SKM-1 (cell line): ENCODE measurements around the gene OR4S1.
"Not testable (repeated sequence)": the region's sequence is repeated elsewhere in the genome, so short reads cannot be mapped to it uniquely, and the experiment has no call there.

Experiments used
- DNase-seq: peaks from one replicate; lab custom pipeline; 2025; ENCODE audit not compliant: unreplicated experiment; lab: John Stamatoyannopoulos, UW

OR4S1 gene, protein sequence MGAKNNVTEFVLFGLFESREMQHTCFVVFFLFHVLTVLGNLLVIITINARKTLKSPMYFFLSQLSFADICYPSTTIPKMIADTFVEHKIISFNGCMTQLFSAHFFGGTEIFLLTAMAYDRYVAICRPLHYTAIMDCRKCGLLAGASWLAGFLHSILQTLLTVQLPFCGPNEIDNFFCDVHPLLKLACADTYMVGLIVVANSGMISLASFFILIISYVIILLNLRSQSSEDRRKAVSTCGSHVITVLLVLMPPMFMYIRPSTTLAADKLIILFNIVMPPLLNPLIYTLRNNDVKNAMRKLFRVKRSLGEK

DNA sequence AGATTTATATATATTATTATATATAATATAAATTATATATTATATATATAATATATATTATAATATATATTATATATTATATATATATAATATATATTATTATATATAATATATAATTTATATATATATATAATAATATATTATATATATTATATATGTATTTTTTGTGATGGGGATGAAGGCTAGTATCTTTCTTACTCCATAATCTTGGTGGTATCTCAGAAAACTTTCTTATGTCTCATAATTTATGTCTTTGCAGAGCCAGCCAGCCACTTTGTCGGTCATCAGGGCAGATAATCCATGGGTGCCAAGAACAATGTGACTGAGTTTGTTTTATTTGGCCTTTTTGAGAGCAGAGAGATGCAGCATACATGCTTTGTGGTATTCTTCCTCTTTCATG is at the start of gene OR4S1:
TSS of gene OR4S1 (plus strand) at position 301 of the 400 bp plus-strand sequence. CDS start at position 301, 0 bp downstream.
- DNase-seq, result no peak

DNA sequence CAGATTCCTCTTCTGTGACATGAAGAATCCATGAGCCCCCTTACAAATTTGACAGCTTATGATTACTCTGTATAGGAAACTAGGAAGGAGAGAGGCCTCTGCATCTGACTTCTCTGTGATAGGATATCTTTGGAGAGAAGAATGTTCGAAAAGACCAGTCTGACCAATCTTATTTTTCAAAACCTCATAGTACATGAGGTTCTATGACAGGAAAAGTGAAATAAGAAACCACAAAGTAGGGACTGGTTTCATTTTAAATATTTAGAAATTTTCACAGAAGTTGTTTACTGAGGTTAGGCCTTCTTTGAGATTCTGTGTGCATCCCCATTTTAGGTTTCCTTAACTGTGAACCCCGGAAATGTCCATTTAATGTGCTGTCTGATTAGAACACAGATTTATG is 44.4 kb upstream of the OR4S1 start:
- DNase-seq, result no peak

DNA sequence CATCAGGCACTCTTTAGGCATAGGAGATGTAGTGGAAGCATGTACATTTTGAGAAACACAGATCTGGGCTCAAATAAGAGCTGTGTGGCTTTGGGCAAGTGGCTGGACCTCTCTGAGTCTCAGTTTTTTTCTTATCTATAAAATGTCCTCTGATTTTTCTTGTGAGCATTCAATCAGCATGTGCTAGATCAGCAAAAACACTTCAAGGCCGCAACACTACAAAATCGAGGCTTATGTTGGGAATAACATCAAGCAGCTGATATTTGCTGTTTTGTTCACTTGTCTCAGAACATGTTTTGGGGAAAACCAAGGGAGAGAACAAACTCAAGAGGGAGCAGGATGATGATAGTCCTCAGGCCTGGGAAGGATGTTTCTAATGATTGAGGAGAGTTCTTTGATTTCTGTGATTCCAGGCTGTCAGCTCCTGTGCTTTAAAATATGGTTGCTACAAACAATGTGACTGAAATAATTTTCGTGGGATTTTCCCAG is 42.6 kb upstream of the OR4S1 start, which contains the start of gene OR4X1:
TSS of gene OR4X1 (plus strand) at position 439 of the 489 bp plus-strand sequence. CDS start at position 439, 0 bp downstream.
- no peak for DNase-seq

DNA sequence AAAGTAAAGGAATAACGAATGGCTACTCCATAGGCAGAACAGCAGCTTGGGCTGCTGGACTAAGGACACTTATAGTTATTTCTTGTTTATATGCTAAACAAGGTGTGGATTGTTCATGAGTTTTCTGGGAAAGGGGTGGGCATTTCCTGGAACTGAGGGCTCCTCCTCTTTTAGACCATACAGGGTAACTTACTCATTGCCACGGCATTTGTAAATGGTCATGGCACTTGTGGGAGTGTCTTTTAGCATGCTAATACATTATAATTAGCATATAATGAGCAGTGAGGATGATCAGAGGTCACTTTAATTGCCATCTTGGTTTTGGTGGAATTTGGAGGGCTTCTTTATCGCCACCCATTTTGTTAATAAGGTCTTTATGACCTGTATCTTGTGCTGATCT is 35.4 kb upstream of the OR4S1 start:
- no peak for DNase-seq

DNA sequence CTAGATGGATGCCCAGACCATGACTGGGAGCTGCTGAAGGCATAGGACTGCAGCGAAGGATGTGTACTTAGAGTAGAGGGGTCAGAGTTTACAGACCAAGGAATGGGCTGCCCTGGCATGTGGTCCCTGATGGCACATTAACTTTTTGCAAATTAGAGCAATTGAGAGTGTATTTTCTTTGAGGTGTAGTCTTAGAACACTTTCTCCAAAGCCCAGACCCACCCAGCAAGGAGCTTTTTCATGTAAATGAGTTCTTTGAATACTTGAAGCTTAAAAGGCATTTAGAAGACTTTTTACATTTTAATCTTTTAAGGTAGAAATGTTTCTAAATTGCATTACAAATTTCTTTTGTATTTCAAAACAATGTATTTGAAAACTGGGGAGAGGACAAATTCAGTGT is 33.4 kb upstream of the OR4S1 start:
- no peak for DNase-seq

DNA sequence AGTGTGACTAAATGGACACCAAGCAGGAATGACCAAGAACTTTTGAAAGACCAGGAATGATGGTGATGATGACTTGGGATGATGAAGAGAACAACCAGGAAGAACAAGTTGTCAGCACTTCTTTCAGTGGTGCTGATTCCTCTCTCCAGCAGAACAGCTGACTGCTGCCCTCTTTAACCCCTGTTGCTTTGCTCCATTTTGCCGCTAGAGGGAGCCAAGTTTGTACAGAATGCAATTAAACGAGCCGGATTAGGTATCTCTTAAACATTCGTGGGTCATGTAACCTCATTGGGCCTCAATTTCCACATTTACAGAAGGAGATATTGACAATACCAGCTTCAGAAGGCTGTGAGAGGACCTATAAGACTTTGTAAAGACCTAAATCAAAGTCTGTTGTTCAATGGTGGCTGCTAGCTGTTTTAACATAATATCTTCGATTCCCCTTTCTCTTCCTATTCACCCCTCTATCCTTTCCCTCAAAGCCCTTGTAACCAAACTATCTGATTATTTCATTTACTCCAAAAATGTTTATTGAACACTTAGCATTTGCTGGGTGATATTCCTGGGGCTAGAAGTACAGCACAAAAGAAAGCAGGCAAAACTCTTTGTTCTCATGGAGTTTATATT is 1.9 kb downstream of the OR4S1 start:
- peak; percentile 23 for DNase-seq

DNA sequence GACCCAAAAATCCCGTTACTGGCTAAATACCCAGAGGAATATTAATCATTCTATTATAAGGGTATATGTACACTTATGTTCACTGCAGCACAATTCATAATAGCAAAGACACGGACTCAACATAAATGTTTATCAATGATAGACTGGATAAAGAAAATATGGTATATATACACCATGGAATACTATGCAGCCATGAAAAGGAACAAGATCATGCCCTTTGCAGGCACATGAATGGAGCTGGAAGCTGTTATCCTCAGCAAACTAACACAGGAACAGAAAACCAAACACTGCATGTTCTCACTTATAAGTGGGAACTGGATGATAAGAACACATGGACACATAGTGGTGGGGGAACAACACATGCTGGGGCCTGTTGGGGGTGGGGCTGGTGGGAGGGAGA is 7.6 kb downstream of the OR4S1 start:
- not testable (repeated sequence) for DNase-seq

DNA sequence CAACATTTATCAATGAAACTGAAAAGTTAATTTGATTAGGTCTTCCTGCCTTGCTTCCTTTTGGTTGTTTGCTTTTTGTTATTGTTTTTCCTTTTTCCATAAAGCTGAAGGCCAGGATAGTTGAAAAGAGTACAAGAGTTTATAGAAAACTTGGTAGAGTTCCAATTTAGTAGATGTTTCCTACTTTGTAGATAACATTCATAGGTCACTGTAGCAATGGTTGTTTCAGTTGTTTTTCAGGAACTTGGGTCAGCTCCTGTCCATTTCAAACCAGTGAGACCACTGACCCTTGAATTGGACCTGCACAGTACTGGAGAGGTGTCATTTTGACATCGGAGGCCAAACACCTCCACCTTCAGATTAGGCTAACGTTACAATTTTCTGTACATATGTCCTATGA is 13.8 kb downstream of the OR4S1 start:
- DNase-seq, result not testable (repeated sequence)

DNA sequence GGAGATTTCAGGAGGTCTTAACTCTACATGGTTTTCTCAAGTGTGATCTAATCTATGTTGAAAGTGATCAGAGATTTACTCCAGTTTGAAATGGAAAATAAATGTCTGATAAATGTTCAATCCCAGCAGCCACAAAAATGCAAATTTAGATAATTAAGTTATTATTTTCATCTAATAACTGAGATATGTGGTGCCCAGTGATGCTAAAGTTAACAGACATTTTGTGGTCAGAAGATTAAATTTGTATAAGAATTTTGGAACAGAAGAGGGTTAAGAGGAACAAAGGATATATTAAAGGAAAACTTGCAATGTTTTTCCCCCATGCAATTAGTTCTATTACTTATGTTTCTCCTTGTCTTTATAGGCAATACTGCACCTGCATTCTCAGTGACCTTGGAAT is 18.6 kb downstream of the OR4S1 start, which contains the start of gene OR4C3:
TSS of gene OR4C3 (plus strand) at position 301 of the 400 bp plus-strand sequence. CDS start 102 bp downstream, outside the sequence.
- DNase-seq, result not testable (repeated sequence)

DNA sequence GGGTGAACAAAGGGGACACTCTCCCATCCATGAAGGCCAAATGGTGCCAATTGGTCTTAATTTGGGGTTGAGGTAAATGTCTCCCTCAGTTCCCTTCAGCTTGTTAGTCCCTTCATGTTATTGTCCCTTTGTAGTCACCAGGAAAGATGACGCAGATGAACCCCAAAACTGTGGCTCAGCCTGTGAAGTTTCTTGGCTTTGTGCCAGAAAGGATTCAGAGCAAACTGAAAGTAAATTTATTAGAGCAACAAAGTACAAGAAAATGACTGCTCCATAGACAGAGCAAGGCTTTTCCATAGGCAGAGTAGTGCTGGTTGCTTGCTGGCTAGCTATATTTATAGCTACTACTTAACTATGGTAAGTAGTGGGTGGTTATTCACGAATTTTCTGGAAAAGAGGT is 35.4 kb downstream of the OR4S1 start:
- DNase-seq, result no peak

DNA sequence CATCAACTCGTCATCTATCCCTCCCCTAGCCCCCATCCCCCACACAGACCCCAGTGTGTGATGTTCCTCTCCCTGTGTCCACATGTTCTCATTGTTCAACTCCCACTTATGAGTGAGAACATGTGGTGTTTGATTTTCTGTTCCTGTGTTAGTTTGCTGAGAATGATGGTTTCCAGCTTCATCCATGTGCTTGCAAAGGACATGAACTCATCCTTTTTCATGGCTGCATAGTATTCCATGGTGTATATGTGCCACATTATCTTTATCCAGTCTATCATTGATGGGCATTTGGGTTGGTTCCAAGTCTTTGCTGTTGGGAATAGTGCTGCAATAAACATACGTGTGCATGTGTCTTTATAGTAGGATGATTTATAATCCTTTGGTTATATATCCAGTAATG is 36.5 kb downstream of the OR4S1 start:
- DNase-seq, result not testable (repeated sequence)

DNA sequence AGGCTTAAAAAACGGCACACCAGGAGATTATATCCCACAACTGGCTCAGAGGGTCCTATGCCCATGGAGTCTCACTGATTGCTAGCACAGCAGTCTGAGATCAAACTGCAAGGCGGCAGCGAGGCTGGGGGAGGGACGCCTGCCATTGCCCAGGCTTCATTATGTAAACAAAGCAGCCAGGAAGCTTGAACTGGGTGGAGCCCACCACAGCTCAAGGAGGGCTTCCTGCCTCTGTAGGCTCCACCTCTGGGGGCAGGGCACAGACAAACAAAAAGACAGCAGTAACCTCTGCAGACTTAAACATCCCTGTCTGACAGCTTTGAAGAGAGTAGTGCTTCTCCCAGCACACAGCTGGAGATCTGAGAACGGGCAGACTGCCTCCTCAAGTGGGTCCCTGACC is 40.3 kb downstream of the OR4S1 start:
- DNase-seq, result not testable (repeated sequence)

DNA sequence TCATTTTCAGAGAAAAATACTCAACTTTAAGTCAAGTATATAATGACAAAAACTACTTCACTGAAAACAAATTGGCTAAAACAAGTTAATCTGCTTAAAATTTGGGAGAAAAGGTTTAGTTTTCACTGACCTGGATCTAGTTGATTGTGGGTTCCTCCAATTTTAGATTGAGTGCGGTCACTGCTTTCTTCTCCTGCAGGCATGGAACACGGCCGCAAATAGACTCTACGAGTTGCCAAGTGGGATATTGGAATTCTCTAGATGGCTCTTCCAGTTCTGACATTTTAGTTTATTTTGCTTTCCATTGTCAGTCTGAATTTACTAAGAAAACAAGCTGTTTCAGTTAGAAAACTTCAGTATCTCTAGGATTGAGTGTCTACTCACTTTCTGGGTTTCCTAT is 48.0 kb downstream of the OR4S1 start:
- no peak for DNase-seq

DNA sequence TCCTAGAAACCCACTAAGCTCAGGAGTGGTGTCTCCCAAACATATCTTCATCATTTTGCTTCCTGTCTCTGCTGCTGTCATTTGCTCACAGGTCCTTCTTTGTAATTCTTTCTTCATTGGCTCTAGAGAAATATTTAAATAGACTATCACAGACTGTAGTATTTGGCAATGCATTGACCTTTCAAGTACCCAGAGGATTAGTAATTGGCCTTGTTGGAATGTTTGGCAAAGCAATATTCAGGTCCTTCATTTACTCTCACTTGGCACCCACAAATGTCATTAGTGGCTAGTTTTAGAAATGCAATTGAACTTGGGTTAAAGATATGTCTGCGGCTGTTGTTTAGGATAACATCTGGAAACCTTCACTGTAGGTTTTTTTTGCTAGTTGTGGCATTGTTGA is 48.7 kb downstream of the OR4S1 start:
- DNase-seq, result no peak
